Measurements from ENCODE around the gene FOXP1. TPM values are rescaled to one million over a fixed set of nuclear protein-coding genes. Genes with fewer than 3 reads are reported as not detected.

FOXP1 gene
- total RNA-seq, 2 experiments from 2014 or later = 66.3 to 68.8 TPM

DNA sequence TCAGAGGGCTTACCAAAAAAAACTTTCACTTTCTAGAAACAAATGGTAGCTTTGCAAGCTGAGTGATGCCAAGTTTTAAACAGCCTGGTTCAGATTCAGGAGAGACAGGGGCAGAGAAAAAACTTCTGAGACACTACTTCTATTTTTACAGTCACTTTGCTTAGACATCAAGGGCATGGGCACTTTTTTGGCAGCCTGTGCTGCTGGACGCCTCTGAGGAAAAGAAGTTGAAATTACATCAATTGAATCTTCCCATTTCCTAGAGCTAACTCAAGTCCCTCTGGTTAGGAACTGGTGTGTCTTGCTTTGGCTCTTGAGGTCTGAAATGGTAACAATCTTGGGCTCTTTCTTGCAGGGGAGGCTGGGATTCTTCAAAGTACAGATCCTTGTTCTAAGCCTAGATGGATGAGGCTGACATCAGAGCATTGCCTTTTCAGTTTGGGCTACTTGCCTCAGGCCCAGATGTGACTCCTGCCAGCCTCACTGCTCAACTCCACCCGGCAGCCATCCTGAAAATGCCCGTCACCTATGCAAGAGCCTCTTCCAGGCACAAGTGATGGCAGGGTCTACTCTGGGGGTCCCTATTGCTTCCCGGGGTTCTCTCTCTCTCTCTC, 357.5 kb downstream of the FOXP1 start:
- no peak for DNase-seq
- CTCF ChIA-PET = interaction anchor here (0.8 to 1.1 kb wide), 2 partner anchors 97 to 151 kb away, joined by 3 read pairs; no protein-coding TSS in a partner anchor

DNA sequence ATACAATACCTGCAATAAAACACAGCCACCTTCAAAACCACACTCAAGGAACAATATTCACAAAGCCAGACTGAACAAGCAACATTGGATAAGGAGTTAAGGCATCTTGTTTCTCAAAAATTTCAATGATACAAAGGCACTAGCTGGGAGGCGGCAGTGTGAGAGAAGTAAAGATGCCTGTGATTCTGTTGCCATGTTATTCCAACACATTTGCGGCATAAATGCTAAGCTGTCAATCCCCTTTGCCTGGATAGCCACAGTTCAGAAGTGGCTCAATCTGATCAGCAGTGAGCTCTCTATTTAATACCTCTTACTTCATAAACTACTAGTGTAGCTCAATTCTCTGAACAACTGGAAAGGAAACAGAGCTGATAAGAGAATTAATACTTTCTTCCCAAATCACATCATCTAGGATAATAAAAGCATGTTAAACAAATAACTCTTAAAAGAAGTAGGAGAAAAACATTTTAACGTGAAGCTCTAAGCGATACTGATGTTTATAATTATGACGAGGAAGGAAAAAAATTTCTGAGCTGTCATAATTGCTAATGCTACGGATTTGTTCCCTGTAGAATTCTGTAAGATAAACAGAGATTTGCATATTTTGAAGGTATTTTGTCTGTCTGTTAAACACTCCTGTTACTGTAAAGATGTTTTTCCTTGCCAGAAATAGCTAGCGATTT, 358.4 kb downstream of the FOXP1 start:
- ATAC-seq (no peak), DNase-seq (no peak)
- H3K27me3 Mint-ChIP-seq = peaks cover 30% of the 10 kb centered on the region
- peaks cover 16% of the 10 kb centered on the region for H3K36me3 Mint-ChIP-seq
- H3K9me3 Mint-ChIP-seq (ENCODE audit: low read depth) = no peaks in the 10 kb centered on the region
- no peak overlapping the region for H3K4me3 Mint-ChIP-seq
- CTCF ChIA-PET = interaction anchor here (0.8 to 1.1 kb wide), 2 partner anchors 96 to 150 kb away, joined by 3 read pairs; no protein-coding TSS in a partner anchor
- H3K27ac Mint-ChIP-seq = no peak overlapping the region
- H3K4me1 Mint-ChIP-seq = peaks cover 40% of the 10 kb centered on the region

More for the DNA sequence above, 357.5 kb downstream of the FOXP1 start:
- Mint-ChIP-seq H3K27me3 (peaks cover 30% of the 10 kb centered on the region), H3K9me3 (ENCODE audit: low read depth) (no peaks in the 10 kb centered on the region), H3K4me1 (peaks cover 35% of the 10 kb centered on the region), H3K27ac (peak overlapping the region; percentile 95), H3K36me3 (peaks cover 14% of the 10 kb centered on the region), H3K4me3 (peak overlapping the region; percentile 80)
- no peak for ATAC-seq

DNA sequence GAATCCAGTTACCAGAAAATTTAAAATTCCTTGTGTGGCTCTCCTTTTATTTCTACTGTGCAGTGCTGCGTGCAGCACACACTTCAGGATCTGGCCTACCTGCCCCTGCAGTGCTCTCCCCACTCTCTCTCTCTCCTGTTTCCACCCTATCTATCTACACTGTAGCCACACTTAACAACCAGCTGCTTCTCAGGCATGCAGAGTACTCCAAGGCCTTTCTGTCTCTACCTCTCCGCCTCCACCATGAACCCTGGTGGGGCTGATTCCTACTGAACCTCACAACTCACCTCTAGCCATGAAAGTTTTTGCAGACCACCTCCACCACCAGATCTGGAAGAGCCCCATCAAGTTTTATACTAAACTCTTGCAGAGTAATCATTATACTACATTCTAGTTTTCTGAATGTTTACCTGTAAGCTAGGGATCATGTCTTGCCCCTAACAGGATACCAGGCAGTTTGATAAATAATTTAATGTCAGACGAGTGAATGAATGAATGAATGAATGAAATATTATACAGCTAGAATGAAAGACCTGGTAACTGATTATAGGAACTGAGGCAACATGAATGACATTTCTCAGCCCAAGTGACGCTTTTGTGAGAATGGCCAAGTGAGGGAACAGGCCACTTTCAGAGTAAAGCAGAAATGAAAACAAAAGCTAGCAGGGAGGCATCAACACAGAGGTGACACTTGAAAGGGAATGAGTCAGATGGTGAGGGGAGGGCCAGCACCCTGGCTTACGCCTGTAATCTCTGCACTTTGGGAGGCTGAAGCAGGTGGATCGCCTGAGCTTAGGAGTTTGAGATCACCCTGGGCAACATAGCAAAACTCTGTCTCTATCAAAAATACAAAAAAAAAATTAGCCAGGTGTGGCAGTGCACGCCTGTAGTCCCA, 363.5 kb downstream of the FOXP1 start:
- CTCF ChIA-PET = no interaction called here
- H3K27me3 Mint-ChIP-seq = peaks cover 12% of the 10 kb centered on the region
- peak; percentile 86 for ATAC-seq
- peak; percentile 53 for DNase-seq
- H3K9me3 Mint-ChIP-seq (ENCODE audit: low read depth) = peaks cover 2% of the 10 kb centered on the region
- H3K4me3 Mint-ChIP-seq = no peak overlapping the region
- H3K27ac Mint-ChIP-seq = no peak overlapping the region
- H3K36me3 Mint-ChIP-seq = peaks cover 21% of the 10 kb centered on the region
- H3K4me1 Mint-ChIP-seq = peaks cover 13% of the 10 kb centered on the region

DNA sequence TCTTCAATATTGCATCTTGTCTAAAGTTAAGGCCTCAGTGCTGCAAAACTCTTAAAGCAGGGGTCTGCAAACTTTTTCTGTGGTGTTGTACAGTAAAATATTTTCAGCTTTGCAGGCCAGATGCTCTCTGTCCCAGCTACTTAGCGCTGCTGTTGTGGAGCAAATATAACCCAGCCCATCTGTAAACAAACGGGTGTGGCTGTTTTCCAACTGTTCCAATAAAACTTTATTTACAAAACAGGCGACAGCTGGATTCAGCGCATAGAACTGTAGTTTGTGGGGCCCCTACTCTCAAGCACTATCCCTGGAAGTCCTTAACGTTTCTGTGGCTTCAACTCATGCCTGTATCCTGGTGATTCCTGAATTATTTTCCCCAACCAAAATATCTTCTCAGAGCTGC, 365.0 kb downstream of the FOXP1 start:
- Mint-ChIP-seq H3K27ac (no peak overlapping the region), H3K9me3 (ENCODE audit: low read depth) (peaks cover 2% of the 10 kb centered on the region), H3K4me1 (peaks cover 10% of the 10 kb centered on the region), H3K36me3 (peaks cover 14% of the 10 kb centered on the region), H3K27me3 (peaks cover 4% of the 10 kb centered on the region), H3K4me3 (no peak overlapping the region)
- CTCF ChIA-PET = no interaction called here
- ATAC-seq (no peak), DNase-seq (no peak)

DNA sequence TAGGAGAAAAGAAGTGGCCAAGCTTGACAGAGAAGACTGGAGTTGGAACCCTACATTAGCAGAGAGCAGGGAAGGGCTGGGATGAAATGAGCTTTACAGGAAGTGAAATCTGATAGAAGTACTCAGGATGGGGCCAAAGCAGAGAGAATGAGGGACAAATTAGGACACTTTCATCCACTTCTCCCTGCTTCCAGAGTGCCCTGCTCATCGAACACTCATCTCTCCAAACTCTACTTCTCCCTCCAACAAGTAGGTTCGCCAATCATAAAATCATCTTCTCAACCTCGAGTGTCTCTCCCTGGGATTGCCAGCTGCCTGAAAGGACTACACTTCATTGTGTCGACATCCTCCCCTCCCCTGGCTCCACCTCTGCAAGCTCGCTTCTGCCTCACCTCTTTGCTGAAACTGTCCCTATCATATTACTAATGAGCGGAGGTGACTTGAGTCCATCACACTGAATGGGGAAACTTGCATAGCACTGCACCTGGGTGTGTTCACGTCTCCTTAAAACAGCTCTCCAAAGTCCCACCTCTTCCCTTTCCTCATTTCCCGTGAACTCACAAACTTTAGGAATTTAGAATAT, 365.8 kb downstream of the FOXP1 start:
- Mint-ChIP-seq H3K4me3 (no peak overlapping the region), H3K27me3 (no peaks in the 10 kb centered on the region), H3K36me3 (peaks cover 11% of the 10 kb centered on the region), H3K4me1 (peaks cover 10% of the 10 kb centered on the region), H3K27ac (no peak overlapping the region), H3K9me3 (ENCODE audit: low read depth) (peaks cover 2% of the 10 kb centered on the region)
- no peak for ATAC-seq
- no peak for DNase-seq
- CTCF ChIA-PET = no interaction called here

DNA sequence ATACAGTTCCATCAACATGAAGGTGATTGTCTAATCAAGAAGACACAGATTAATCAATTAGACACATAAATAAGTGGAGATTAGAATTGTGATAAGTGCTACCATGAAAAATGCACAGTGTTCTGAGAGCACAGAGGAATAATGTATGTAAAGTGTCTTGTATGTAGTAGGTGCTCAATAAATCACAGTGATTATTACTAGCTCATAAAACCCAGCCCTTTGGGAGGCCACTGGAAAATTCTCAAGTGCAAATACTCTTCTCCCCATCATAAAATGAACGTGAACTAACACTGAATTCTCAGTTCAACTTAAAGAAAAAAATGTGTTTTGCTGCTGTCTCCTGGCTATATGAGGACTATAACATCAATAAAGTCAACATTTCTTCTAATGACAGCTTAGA, 368.2 kb downstream of the FOXP1 start:
- peaks cover 2% of the 10 kb centered on the region for H3K9me3 Mint-ChIP-seq (ENCODE audit: low read depth)
- peaks cover 7% of the 10 kb centered on the region for H3K4me1 Mint-ChIP-seq
- H3K27me3 Mint-ChIP-seq = no peaks in the 10 kb centered on the region
- H3K27ac Mint-ChIP-seq = no peak overlapping the region
- peaks cover 7% of the 10 kb centered on the region for H3K36me3 Mint-ChIP-seq
- ATAC-seq = no peak
- CTCF ChIA-PET = no interaction called here
- no peak overlapping the region for H3K4me3 Mint-ChIP-seq
- no peak for DNase-seq

DNA sequence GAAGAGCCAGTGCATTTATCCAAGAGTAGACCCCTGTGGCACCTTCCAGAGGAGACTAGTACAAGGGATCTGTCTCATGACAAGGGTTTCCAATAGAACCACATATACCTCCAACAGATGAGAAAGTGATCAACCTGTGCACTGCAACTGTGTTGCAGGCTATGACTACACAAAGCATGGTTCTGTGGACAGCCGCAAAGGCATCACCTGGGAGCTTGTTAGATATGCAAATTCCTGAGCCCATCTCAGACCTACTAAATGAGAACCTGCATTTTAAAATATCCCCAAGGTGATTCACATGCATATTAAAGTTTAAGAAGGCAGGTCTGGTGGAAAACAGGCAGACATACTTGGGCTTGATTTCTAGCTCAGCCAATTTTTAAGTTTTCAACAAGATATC, 368.7 kb downstream of the FOXP1 start:
- no peak for ATAC-seq
- CTCF ChIA-PET = no interaction called here
- H3K27me3 Mint-ChIP-seq = no peaks in the 10 kb centered on the region
- H3K4me3 Mint-ChIP-seq = no peak overlapping the region
- DNase-seq = no peak
- H3K4me1 Mint-ChIP-seq = peaks cover 2% of the 10 kb centered on the region
- no peak overlapping the region for H3K27ac Mint-ChIP-seq
- H3K36me3 Mint-ChIP-seq = peaks cover 7% of the 10 kb centered on the region
- H3K9me3 Mint-ChIP-seq (ENCODE audit: low read depth) = peaks cover 2% of the 10 kb centered on the region

DNA sequence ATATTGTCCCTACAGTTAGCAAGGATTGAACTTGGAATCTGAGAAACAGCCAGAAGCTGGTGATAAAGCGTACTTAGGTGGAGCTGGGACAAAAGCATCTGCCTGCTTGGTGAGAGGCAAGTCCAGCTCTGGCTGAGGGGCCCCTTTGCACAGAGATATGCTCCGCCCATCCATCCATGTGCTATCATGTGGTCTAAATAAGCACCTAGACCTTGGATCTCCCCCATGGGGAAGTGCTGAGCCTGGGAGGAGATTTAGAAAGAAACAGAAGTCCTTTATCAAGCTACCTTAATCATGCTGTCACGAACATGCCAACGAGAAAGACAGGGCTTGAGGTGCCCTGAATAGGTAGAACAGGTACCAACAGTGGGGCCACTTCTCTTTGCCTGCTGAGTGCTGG, 369.5 kb downstream of the FOXP1 start:
- Mint-ChIP-seq H3K4me3 (no peak overlapping the region), H3K9me3 (ENCODE audit: low read depth) (peaks cover 1% of the 10 kb centered on the region), H3K36me3 (peaks cover 4% of the 10 kb centered on the region), H3K27ac (no peak overlapping the region), H3K4me1 (no peaks in the 10 kb centered on the region), H3K27me3 (no peaks in the 10 kb centered on the region)
- CTCF ChIA-PET = no interaction called here
- no peak for DNase-seq
- ATAC-seq = no peak

DNA sequence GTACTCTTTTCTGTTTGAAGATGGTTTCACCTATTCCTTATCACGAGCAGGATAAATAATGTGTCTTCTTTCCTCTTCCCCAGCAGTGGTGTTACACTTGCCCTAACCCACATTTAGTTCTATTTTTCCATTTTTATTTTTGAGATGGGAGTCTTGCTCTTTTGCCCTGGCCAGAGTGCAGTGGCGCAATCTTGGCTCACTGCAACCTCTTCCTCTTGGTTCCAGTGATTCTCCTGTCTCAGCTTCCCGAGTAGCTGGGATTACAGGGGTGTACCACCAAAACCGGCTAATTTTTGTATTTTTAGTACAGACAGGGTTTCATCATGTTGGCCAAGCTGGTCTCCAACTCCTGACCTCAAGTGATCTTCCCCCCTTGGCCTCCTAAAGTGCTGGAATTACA, 372.4 kb downstream of the FOXP1 start:
- ATAC-seq (no peak), DNase-seq (no peak)
- no peaks in the 10 kb centered on the region for H3K9me3 Mint-ChIP-seq (ENCODE audit: low read depth)
- no peaks in the 10 kb centered on the region for H3K27me3 Mint-ChIP-seq
- H3K4me1 Mint-ChIP-seq = peaks cover 3% of the 10 kb centered on the region
- H3K27ac Mint-ChIP-seq = no peak overlapping the region
- CTCF ChIA-PET = no interaction called here
- H3K4me3 Mint-ChIP-seq = no peak overlapping the region
- peaks cover 3% of the 10 kb centered on the region for H3K36me3 Mint-ChIP-seq

DNA sequence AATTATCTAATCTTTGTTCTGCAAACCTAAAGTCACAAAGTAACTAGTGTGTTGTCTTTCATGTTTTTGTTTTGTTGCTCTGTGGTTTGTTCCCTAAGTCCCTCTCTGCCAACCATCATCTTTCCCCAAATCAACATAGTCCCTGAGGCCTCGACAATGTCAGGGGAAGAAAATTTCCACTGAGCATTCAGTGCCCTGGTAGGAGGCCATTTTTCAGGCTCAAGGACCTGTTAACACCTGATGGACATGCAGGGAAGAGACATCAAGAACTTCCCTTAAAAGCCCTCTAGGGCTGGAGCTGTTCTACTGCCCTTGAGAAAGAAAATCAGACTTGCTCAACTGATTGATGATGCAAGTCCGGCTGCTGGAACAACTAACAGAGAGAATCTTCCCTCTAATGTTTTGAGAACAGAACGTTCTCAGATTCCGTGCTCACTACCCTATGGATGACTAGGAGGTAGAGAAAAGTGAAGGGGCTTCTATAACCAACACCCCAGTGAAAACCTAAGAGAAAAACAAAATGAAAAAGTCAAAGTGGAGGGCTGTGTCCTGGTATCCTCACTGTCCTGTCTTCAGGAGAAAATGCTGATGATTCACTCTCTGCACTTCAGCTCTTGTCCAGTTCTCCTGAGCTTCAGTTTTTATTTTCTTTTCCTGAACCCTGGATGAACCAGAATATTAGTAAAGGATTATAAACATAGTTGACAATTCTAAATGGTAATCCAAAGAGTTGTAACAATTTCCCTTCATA, 373.1 kb downstream of the FOXP1 start:
- DNase-seq (no peak), ATAC-seq (no peak)
- no peaks in the 10 kb centered on the region for H3K27me3 Mint-ChIP-seq
- H3K4me1 Mint-ChIP-seq = peaks cover 3% of the 10 kb centered on the region
- no peaks in the 10 kb centered on the region for H3K9me3 Mint-ChIP-seq (ENCODE audit: low read depth)
- H3K36me3 Mint-ChIP-seq = peaks cover 3% of the 10 kb centered on the region
- H3K27ac Mint-ChIP-seq = no peak overlapping the region
- CTCF ChIA-PET = no interaction called here
- no peak overlapping the region for H3K4me3 Mint-ChIP-seq

DNA sequence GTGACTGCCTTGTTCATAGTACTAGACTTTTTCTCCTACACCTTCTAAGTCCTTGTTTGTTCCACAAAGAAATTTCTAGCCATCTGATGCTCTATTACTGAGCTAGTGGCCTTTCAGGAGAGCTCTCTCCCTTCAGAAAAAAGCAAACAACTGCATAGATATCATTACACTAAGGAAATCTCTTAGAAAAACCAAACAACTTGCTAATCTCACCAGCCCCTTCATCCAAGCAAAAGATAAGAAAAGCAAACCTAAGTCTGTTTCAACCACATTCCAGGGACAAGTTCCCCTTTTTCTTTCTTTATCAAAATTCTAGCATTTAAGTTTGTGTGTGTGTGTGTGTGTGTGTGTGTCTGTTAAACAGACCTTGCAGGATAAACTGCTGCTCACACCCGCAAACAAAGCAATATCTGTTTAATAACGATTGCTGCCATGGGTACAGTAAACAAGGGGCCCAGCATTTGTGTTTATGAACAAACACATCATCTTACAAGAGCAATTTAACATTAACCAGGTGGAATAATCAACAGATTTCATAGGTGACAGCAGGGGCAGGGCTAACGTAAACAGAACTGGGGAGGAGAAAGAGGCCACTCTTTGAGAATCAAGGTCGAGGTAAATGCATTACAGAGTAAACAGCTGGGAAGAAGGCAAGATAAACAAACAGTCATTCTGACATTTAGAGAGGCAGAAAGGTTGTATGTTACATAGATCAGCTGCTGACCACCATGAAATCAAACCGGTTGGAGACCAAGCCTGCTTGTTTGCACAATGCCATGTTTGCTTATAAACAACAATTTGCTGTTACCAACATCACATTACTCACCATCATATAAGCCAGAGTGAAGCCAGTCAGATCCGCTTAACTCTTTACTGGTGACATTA, 375.1 kb downstream of the FOXP1 start:
- H3K36me3 Mint-ChIP-seq = peaks cover 3% of the 10 kb centered on the region
- peaks cover 3% of the 10 kb centered on the region for H3K4me1 Mint-ChIP-seq
- no peaks in the 10 kb centered on the region for H3K27me3 Mint-ChIP-seq
- H3K27ac Mint-ChIP-seq = no peak overlapping the region
- DNase-seq = no peak
- no peaks in the 10 kb centered on the region for H3K9me3 Mint-ChIP-seq (ENCODE audit: low read depth)
- no peak overlapping the region for H3K4me3 Mint-ChIP-seq
- CTCF ChIA-PET = no interaction called here
- ATAC-seq = no peak

DNA sequence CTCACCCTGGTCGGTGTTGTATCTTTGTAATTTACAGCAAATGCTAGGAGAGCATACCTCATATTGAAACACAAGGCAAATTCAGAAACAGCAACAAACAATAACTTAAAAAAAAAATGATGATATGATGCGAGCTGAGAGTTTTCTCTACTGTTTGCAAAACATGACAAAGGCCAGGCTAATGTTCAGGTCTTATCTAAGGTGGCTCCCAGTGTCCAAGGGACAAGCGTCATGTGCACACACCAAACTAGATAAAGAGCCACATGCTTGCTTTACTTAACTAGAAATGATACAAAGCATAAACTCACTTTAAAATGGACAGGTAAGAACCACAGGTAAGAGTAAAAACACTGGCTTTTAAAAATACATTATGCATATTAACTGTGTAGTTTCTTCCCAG, 375.9 kb downstream of the FOXP1 start:
- no peak for DNase-seq
- Mint-ChIP-seq H3K36me3 (peaks cover 3% of the 10 kb centered on the region), H3K4me1 (peaks cover 3% of the 10 kb centered on the region), H3K9me3 (ENCODE audit: low read depth) (no peaks in the 10 kb centered on the region), H3K27ac (no peak overlapping the region), H3K4me3 (no peak overlapping the region), H3K27me3 (no peaks in the 10 kb centered on the region)
- ATAC-seq = no peak
- CTCF ChIA-PET = no interaction called here
